Neural cell (in vitro differentiated cells): ENCODE measurements around the gene FBLN2. TPM values are rescaled to one million over a fixed set of nuclear protein-coding genes. Genes with fewer than 3 reads are reported as not detected.

Source experiments
- H2AFZ ChIP-seq: fragments of 200-600, 300-800 bp; sonication (generic), shearing (Covaris generic); 2 replicates; pipeline ENCODE4 v1.6.0; 2014; ENCODE audit warnings: low read depth, mild to moderate bottlenecking, antibody characterized with exemption, low read length, moderate library complexity
- H3F3A ChIP-seq: fragments of 200-600 bp; shearing (Covaris generic); 2 replicates; pipeline ENCODE4 v1.6.1; 2016; ENCODE audit warnings: mild to moderate bottlenecking, moderate library complexity, mixed read lengths, antibody characterized with exemption, low read length; ENCODE audit not compliant: insufficient read depth, poor library complexity, severe bottlenecking
- H3K27ac ChIP-seq: fragments of 200-600, 300-800 bp; sonication (generic), shearing (Covaris generic); 2 replicates; pipeline ENCODE4 v1.5.1; 2014; ENCODE audit warnings: mild to moderate bottlenecking, low read length, moderate library complexity
- H3K27me3 ChIP-seq: fragments of 300-800, 200-600 bp; sonication (generic), shearing (Covaris generic); 2 replicates; pipeline ENCODE4 v1.6.0; 2014; ENCODE audit warnings: mild to moderate bottlenecking, low read depth, low read length, moderate library complexity; ENCODE audit not compliant: insufficient read depth
- H3K36me3 ChIP-seq: fragments of 300-800, 200-600 bp; sonication (generic), shearing (Covaris generic); 2 replicates; pipeline ENCODE4 v1.5.1; 2014; ENCODE audit warnings: mild to moderate bottlenecking, antibody characterized with exemption, low read length, moderate library complexity; ENCODE audit not compliant: insufficient read depth
- H3K4me2 ChIP-seq: fragments of 300-800, 200-600 bp; sonication (generic), shearing (Covaris generic); 2 replicates; pipeline ENCODE4 v1.6.0; 2014; ENCODE audit warnings: mild to moderate bottlenecking, low read length
- H3K4me3 ChIP-seq: fragments of 300-800, 200-600 bp; sonication (generic), shearing (Covaris generic); 2 replicates; pipeline ENCODE4 v1.5.1; 2014; ENCODE audit warnings: mild to moderate bottlenecking, low read length, moderate library complexity
- H3K79me2 ChIP-seq: fragments of 200-600 bp; shearing (Covaris generic); replicated peaks from 2 replicates; pipeline ENCODE4 v1.6.0; 2014; ENCODE audit warnings: mild to moderate bottlenecking, low read length, moderate library complexity; ENCODE audit not compliant: insufficient read depth
- H3K9ac ChIP-seq: fragments of 300-800, 200-600 bp; sonication (generic), shearing (Covaris generic); 2 replicates; pipeline ENCODE4 v1.6.1; 2016; ENCODE audit warnings: mild to moderate bottlenecking, low read length, mixed read lengths
- H3K9me2 ChIP-seq: fragments of 200-600 bp; shearing (Covaris generic); 2 replicates; pipeline ENCODE4 v1.6.1; 2016; ENCODE audit warnings: mild to moderate bottlenecking, low read length, mixed read lengths; ENCODE audit not compliant: insufficient read depth
- H3K9me3 ChIP-seq: fragments of 200-600, 300-800 bp; sonication (generic), shearing (Covaris generic); 2 replicates; pipeline ENCODE4 v1.6.1; 2016; ENCODE audit warnings: mild to moderate bottlenecking, mixed run types, low read length, moderate library complexity, mixed read lengths
- H4K20me1 ChIP-seq: fragments of 200-600 bp; shearing (Covaris generic); 2 replicates; pipeline ENCODE4 v1.6.1; 2016; ENCODE audit warnings: mild to moderate bottlenecking, mixed run types; ENCODE audit not compliant: insufficient read depth
- EP300 ChIP-seq: fragments of 450-650 bp; conservative IDR thresholded peaks from 2 replicates; pipeline ENCODE4 v1.6.1; 2014; ENCODE audit warnings: antibody characterized with exemption, mild to moderate bottlenecking, moderate library complexity; ENCODE audit not compliant: poor library complexity, severe bottlenecking
- EZH2 ChIP-seq: fragments of 200-600, 300-800 bp; shearing (Covaris generic), sonication (generic); IDR thresholded peaks from 2 replicates; pipeline ENCODE4 v1.6.1; 2014; ENCODE audit warnings: antibody characterized with exemption, low read length, borderline replicate concordance, mild to moderate bottlenecking; ENCODE audit not compliant: insufficient read depth, poor library complexity, severe bottlenecking
- MXI1 ChIP-seq: fragments of 450-650 bp; conservative IDR thresholded peaks from 2 replicates; pipeline ENCODE4 v1.6.1; 2014; ENCODE audit warnings: antibody characterized with exemption, mild to moderate bottlenecking; ENCODE audit not compliant: poor library complexity, severe bottlenecking
- POLR2AphosphoS5 ChIP-seq: IDR thresholded peaks from 2 replicates; pipeline ENCODE4 v1.6.1; 2012
- RAD21 ChIP-seq: fragments of 450-650 bp; conservative IDR thresholded peaks from 2 replicates; pipeline ENCODE4 v1.6.1; 2014; ENCODE audit warnings: antibody characterized with exemption, mild to moderate bottlenecking, moderate library complexity
- SMC3 ChIP-seq: fragments of 450-650 bp; conservative IDR thresholded peaks from 2 replicates; pipeline ENCODE4 v1.6.1; 2014; ENCODE audit warnings: antibody characterized with exemption, mild to moderate bottlenecking, moderate library complexity; ENCODE audit not compliant: poor library complexity
- TAF1 ChIP-seq: IDR thresholded peaks from 2 replicates; pipeline ENCODE4 v1.6.1; 2012; ENCODE audit warnings: low read depth
- polyA plus RNA-seq: library from polyadenylated mRNA; depleted of rRNA; stranded (reverse); fragments of >200 nt; gene quantifications from 2 replicates; pipeline ENCODE4 v1.2.3, GENCODE V29; 2014
- TF ChIP-seq, protein P1 (sequence below): fragments of 450-650 bp; IDR thresholded peaks from 2 replicates; pipeline ENCODE4 v1.5.1; 2014; ENCODE audit warnings: antibody characterized with exemption, mild to moderate bottlenecking, moderate library complexity; ENCODE audit not compliant: poor library complexity, severe bottlenecking
- TF ChIP-seq, protein P2 (sequence below): IDR thresholded peaks from 2 replicates; pipeline ENCODE4 v1.6.1; 2012; ENCODE audit warnings: borderline replicate concordance

The FBLN2 gene
- polyA plus RNA-seq, 1 donor from 2014 or later = 0.37 TPM

DNA sequence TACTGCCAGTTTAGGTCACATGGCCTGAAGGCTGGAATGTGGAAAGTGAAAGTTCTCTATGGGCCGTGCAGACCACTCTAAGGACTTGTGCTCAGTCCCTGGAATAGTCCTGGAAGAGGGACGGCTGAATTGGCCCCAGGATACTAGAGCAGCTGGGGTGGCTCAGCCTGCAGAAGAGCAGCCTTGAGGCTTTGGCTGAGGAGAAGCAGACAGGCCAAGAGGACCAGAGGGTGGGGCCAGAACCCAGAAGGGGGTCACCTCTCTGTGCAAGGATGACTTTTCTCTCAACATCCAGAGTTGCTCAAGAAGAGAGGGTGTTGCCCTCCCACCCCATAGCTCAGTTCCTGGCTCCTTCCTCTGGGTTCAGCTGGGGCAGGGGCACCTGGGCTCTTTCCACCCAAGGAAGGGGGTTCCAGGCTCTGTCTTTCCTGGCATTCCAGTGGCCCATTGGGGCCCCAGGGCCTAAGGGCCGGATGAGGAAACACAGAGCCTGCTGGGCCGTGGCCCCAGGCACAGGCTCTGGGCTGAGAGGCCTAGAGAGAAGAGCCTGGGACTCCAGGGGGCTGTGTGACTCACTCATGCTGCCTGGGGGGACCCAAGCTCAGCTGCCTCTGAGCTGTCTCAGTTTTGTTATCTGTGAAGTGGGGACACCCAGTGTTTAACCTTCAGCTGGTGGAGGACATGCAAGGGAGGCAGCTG lies 8.5 kb upstream of the FBLN2 start:
- Histone ChIP-seq H3K27me3 (no peaks in the 10 kb centered on the region), H3K4me3 (no peak overlapping the region), H2AFZ (no peak overlapping the region), H3K9me2 (no peaks in the 10 kb centered on the region), H3K4me2 (no peak overlapping the region), H3K79me2 (no peaks in the 10 kb centered on the region), H4K20me1 (no peaks in the 10 kb centered on the region), H3K27ac (no peak overlapping the region), H3K9ac (no peak overlapping the region), H3F3A (no peaks in the 10 kb centered on the region), H3K36me3 (no peaks in the 10 kb centered on the region), H3K9me3 (no peaks in the 10 kb centered on the region)
- no peak for TF ChIP-seq MXI1
- TF ChIP-seq, protein P1, sequence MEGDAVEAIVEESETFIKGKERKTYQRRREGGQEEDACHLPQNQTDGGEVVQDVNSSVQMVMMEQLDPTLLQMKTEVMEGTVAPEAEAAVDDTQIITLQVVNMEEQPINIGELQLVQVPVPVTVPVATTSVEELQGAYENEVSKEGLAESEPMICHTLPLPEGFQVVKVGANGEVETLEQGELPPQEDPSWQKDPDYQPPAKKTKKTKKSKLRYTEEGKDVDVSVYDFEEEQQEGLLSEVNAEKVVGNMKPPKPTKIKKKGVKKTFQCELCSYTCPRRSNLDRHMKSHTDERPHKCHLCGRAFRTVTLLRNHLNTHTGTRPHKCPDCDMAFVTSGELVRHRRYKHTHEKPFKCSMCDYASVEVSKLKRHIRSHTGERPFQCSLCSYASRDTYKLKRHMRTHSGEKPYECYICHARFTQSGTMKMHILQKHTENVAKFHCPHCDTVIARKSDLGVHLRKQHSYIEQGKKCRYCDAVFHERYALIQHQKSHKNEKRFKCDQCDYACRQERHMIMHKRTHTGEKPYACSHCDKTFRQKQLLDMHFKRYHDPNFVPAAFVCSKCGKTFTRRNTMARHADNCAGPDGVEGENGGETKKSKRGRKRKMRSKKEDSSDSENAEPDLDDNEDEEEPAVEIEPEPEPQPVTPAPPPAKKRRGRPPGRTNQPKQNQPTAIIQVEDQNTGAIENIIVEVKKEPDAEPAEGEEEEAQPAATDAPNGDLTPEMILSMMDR = no peak
- TF ChIP-seq POLR2AphosphoS5 = no peak
- no peak for TF ChIP-seq TAF1
- TF ChIP-seq RAD21 = no peak
- TF ChIP-seq EZH2 = no peak
- TF ChIP-seq, protein P2, sequence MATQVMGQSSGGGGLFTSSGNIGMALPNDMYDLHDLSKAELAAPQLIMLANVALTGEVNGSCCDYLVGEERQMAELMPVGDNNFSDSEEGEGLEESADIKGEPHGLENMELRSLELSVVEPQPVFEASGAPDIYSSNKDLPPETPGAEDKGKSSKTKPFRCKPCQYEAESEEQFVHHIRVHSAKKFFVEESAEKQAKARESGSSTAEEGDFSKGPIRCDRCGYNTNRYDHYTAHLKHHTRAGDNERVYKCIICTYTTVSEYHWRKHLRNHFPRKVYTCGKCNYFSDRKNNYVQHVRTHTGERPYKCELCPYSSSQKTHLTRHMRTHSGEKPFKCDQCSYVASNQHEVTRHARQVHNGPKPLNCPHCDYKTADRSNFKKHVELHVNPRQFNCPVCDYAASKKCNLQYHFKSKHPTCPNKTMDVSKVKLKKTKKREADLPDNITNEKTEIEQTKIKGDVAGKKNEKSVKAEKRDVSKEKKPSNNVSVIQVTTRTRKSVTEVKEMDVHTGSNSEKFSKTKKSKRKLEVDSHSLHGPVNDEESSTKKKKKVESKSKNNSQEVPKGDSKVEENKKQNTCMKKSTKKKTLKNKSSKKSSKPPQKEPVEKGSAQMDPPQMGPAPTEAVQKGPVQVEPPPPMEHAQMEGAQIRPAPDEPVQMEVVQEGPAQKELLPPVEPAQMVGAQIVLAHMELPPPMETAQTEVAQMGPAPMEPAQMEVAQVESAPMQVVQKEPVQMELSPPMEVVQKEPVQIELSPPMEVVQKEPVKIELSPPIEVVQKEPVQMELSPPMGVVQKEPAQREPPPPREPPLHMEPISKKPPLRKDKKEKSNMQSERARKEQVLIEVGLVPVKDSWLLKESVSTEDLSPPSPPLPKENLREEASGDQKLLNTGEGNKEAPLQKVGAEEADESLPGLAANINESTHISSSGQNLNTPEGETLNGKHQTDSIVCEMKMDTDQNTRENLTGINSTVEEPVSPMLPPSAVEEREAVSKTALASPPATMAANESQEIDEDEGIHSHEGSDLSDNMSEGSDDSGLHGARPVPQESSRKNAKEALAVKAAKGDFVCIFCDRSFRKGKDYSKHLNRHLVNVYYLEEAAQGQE = no peak
- TF ChIP-seq EP300 = no peak
- TF ChIP-seq SMC3 = no peak

DNA sequence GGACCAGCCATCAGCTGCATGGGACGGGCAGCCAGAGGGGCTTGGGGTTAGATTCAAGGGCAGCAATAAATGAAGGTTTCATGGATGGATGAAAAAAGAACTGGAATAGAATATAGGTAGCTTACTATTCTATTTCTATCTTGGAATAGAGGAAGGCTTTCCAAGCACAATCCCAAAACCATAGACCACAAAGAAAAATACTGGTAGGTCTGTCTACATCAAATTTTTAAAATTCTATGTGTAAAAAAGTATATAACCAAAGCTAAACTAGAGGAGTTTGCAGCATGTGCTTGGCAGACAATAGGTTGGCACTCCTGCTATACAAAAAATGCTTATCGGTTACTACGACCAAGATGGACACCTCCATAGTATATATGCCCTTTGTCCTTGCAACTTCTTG lies 7.2 kb upstream of the FBLN2 start:
- no peaks in the 10 kb centered on the region for H3K27me3 ChIP-seq
- H3K4me2 ChIP-seq = no peak overlapping the region
- TF ChIP-seq, protein P1 = no peak
- no peak for TF ChIP-seq TAF1
- TF ChIP-seq, protein P2 = no peak
- no peak for TF ChIP-seq SMC3
- TF ChIP-seq POLR2AphosphoS5 = no peak
- no peak for TF ChIP-seq RAD21
- TF ChIP-seq MXI1 = no peak
- no peak for TF ChIP-seq EP300
- no peaks in the 10 kb centered on the region for H3K9me3 ChIP-seq
- no peaks in the 10 kb centered on the region for H3K9me2 ChIP-seq
- no peaks in the 10 kb centered on the region for H3F3A ChIP-seq
- H2AFZ ChIP-seq = no peak overlapping the region
- H4K20me1 ChIP-seq = no peaks in the 10 kb centered on the region
- no peak overlapping the region for H3K9ac ChIP-seq
- no peak overlapping the region for H3K27ac ChIP-seq
- no peaks in the 10 kb centered on the region for H3K36me3 ChIP-seq
- no peak overlapping the region for H3K4me3 ChIP-seq
- no peaks in the 10 kb centered on the region for H3K79me2 ChIP-seq
